Nephron progenitor cell (in vitro differentiated cells): ENCODE data around the gene ADGRG1.
A peak's percentile ranks its signal among the peaks of the same experiment; 100 is the strongest.

Source experiments
- DNase-seq: peaks from one replicate; pipeline ENCODE4 v3.0.0; 2021
- H3K27ac Mint-ChIP-seq: 2 replicates; pipeline ENCODE4 v1.8.0; 2021; ENCODE audit warnings: mild to moderate bottlenecking, moderate library complexity, mixed read lengths
- H3K27me3 Mint-ChIP-seq: 2 replicates; pipeline ENCODE4 v1.8.0; 2021; ENCODE audit warnings: mild to moderate bottlenecking, low read depth, mixed read lengths; ENCODE audit not compliant: poor library complexity
- H3K36me3 Mint-ChIP-seq: 2 replicates; pipeline ENCODE4 v1.8.0; 2021; ENCODE audit warnings: low read depth, mixed read lengths
- H3K4me1 Mint-ChIP-seq: 2 replicates; pipeline ENCODE4 v1.8.0; 2021; ENCODE audit warnings: mixed read lengths
- H3K4me3 Mint-ChIP-seq: 2 replicates; pipeline ENCODE4 v1.8.0; 2021; ENCODE audit warnings: mild to moderate bottlenecking, moderate library complexity, mixed read lengths
- H3K9me3 Mint-ChIP-seq: 2 replicates; pipeline ENCODE4 v1.8.0; 2021; ENCODE audit warnings: mild to moderate bottlenecking, moderate library complexity, mixed read lengths
- CTCF ChIP-seq: fragments of 200-600 bp; sonication (generic); IDR thresholded peaks from 2 replicates; pipeline ENCODE4 v1.5.0; 2021; ENCODE audit warnings: antibody characterized with exemption

The ADGRG1 gene

GRCh38 chr16:57657228-57657627 is 28.8 kb downstream of the ADGRG1 start:
- no peak for TF ChIP-seq CTCF
- Mint-ChIP-seq H3K4me3 (no peak overlapping the region), H3K27ac (no peak overlapping the region), H3K36me3 (no peaks in the 10 kb centered on the region), H3K4me1 (peaks cover 17% of the 10 kb centered on the region), H3K9me3 (no peaks in the 10 kb centered on the region), H3K27me3 (peaks cover 6% of the 10 kb centered on the region)
- DNase-seq: no peak

- Mint-ChIP-seq H3K27me3 (peaks cover 6% of the 10 kb centered on the region), H3K36me3 (no peaks in the 10 kb centered on the region), H3K9me3 (no peaks in the 10 kb centered on the region), H3K4me3 (no peak overlapping the region), H3K4me1 (peaks cover 13% of the 10 kb centered on the region), H3K27ac (peak overlapping the region; percentile 12)
- no peak for DNase-seq
- no peak for TF ChIP-seq CTCF
These were observed 29.9 kb downstream of the ADGRG1 start for GRCh38 chr16:57658130-57658877.

GRCh38 chr16:57658878-57659674 is 30.6 kb downstream of the ADGRG1 start:
- no peak overlapping the region for H3K27ac Mint-ChIP-seq
- H3K36me3 Mint-ChIP-seq: no peaks in the 10 kb centered on the region
- no peak for TF ChIP-seq CTCF
- DNase-seq: no peak
- H3K9me3 Mint-ChIP-seq: no peaks in the 10 kb centered on the region
- H3K4me1 Mint-ChIP-seq: peaks cover 6% of the 10 kb centered on the region
- H3K4me3 Mint-ChIP-seq: no peak overlapping the region
- peaks cover 6% of the 10 kb centered on the region for H3K27me3 Mint-ChIP-seq

GRCh38 chr16:57660715-57661463 is 32.5 kb downstream of the ADGRG1 start:
- Mint-ChIP-seq H3K27ac (no peak overlapping the region), H3K9me3 (no peaks in the 10 kb centered on the region), H3K4me3 (no peak overlapping the region), H3K36me3 (no peaks in the 10 kb centered on the region), H3K4me1 (peaks cover 16% of the 10 kb centered on the region), H3K27me3 (peaks cover 6% of the 10 kb centered on the region)
- DNase-seq: no peak
- no peak for TF ChIP-seq CTCF

GRCh38 chr16:57661510-57661909 is 33.1 kb downstream of the ADGRG1 start:
- no peak for DNase-seq
- no peak overlapping the region for H3K4me3 Mint-ChIP-seq
- peaks cover 16% of the 10 kb centered on the region for H3K4me1 Mint-ChIP-seq
- peaks cover 6% of the 10 kb centered on the region for H3K27me3 Mint-ChIP-seq
- no peaks in the 10 kb centered on the region for H3K36me3 Mint-ChIP-seq
- TF ChIP-seq CTCF: no peak
- H3K27ac Mint-ChIP-seq: peak overlapping the region; percentile 78
- H3K9me3 Mint-ChIP-seq: no peaks in the 10 kb centered on the region
